H1 (cell line): ENCODE data around the gene DBR1. TPM values are rescaled to one million over a fixed set of nuclear protein-coding genes. Genes with fewer than 3 reads are reported as not detected.

ENCODE experiments used
- CTCF ChIA-PET: fragments of 300-600 bp; sonication (Branson Sonifier 250); formaldehyde crosslinking; loops from one replicate; lab custom pipeline; 2021; ENCODE audit not compliant: partially characterized antibody; lab: Charles Lee
- POLR2A ChIA-PET: fragments of 300-600 bp; sonication (Branson Sonifier 250); formaldehyde crosslinking; loops from one replicate; lab custom pipeline; 2021; ENCODE audit warnings: inconsistent platforms; ENCODE audit not compliant: partially characterized antibody; lab: Charles Lee
- DNase-seq, 2 experiments: peaks; one replicate each; pipeline versions ENCODE4 v3.0.0 to v3.0.0-alpha.2; 2010 to 2022; ENCODE audit warnings: low spot score in 2 of 2, low read depth in 1 of 2, mixed read lengths in 1 of 2
- FAIRE-seq: peaks from 2 replicates; lab custom pipeline; 2011; peaks lifted over from hg19 to GRCh38; lab: Jason Lieb, UNC
- H2AFZ ChIP-seq: 2 replicates; pipeline ENCODE4 v1.8.1; 2012; ENCODE audit warnings: low read length, inconsistent platforms
- H2AK5ac ChIP-seq: 2 replicates; pipeline ENCODE4 v1.6.1; 2013; ENCODE audit warnings: low read depth, low read length
- H2BK120ac ChIP-seq: replicated peaks from 2 replicates; pipeline ENCODE3; 2013; ENCODE audit warnings: low read depth, low read length, inconsistent platforms
- H2BK12ac ChIP-seq: 2 replicates; pipeline ENCODE4 v1.6.1; 2013; ENCODE audit warnings: low read depth, low read length
- H2BK15ac ChIP-seq: 2 replicates; pipeline ENCODE4 v1.6.1; 2013; ENCODE audit warnings: low read length
- H2BK20ac ChIP-seq: 2 replicates; pipeline ENCODE4 v1.6.1; 2013; ENCODE audit warnings: low read length
- H2BK5ac ChIP-seq: 2 replicates; pipeline ENCODE4 v1.6.1; 2013; ENCODE audit warnings: low read depth, low read length
- H3K14ac ChIP-seq: 2 replicates; pipeline ENCODE4 v1.6.1; 2013; ENCODE audit warnings: inconsistent platforms; ENCODE audit not compliant: insufficient read length
- H3K18ac ChIP-seq: 2 replicates; pipeline ENCODE4 v1.6.1; 2013; ENCODE audit warnings: low read length; ENCODE audit errors: extremely low read depth
- H3K23ac ChIP-seq: 2 replicates; pipeline ENCODE4 v1.6.1; 2013; ENCODE audit warnings: inconsistent platforms; ENCODE audit not compliant: insufficient read length
- H3K23me2 ChIP-seq: 2 replicates; pipeline ENCODE4 v1.6.1; 2013; ENCODE audit warnings: low read depth, low read length
- H3K27ac ChIP-seq: 2 replicates; pipeline ENCODE4 v1.6.1; 2011; ENCODE audit warnings: low read depth, low read length, inconsistent platforms
- H3K27me3 ChIP-seq, 4 experiments: replicated peaks in 1 of 4; 1 replicate in 1 of 4; 2 replicates in 3 of 4; pipeline versions ENCODE4 v1.6.1 to v1.8.1; 2011 to 2013; ENCODE audit warnings: low read length in 3 of 4, mild to moderate bottlenecking in 3 of 4, inconsistent platforms in 2 of 4, mixed read lengths in 2 of 4, moderate library complexity in 1 of 4; ENCODE audit not compliant: control insufficient read depth in 3 of 4, insufficient read depth in 3 of 4; ENCODE audit errors: extremely low read depth in 1 of 4
- H3K36me3 ChIP-seq, 4 experiments: 2 replicates each; pipeline versions ENCODE4 v1.6.1 to v1.8.1; 2011 to 2013; ENCODE audit warnings: mild to moderate bottlenecking in 4 of 4, low read length in 3 of 4, moderate library complexity in 2 of 4, control low read depth in 1 of 4, inconsistent platforms in 1 of 4; ENCODE audit not compliant: insufficient read depth in 4 of 4, control insufficient read depth in 2 of 4
- H3K4ac ChIP-seq: replicated peaks from 2 replicates; pipeline ENCODE3; 2013; ENCODE audit warnings: low read length, low read depth, mixed read lengths, inconsistent platforms; ENCODE audit not compliant: insufficient read length
- H3K4me1 ChIP-seq, 4 experiments: replicated peaks in 1 of 4; 1 replicate in 1 of 4; 2 replicates in 3 of 4; pipeline versions ENCODE4 v1.6.1 to v1.8.1; 2011 to 2013; ENCODE audit warnings: low read length in 3 of 4, inconsistent platforms in 2 of 4, mixed read lengths in 1 of 4; ENCODE audit not compliant: insufficient read depth in 4 of 4, control insufficient read depth in 3 of 4
- H3K4me2 ChIP-seq, 2 experiments: 2 replicates each; pipeline versions ENCODE4 v1.6.1 to v1.8.1; 2011 to 2013; ENCODE audit warnings: low read depth in 2 of 2, low read length in 2 of 2, control low read depth in 1 of 2, inconsistent platforms in 1 of 2, mild to moderate bottlenecking in 1 of 2; ENCODE audit not compliant: insufficient read depth in 1 of 2
- H3K4me3 ChIP-seq, 4 experiments: fragments of 200-600, 300-600 bp in 1 of 4; sonication (generic), shearing (Covaris generic), sonication (Bioruptor Twin) in 1 of 4; 2 replicates each; pipeline versions ENCODE4 v1.5.1 to v1.8.1; 2011 to 2016; ENCODE audit warnings: low read length in 4 of 4, low read depth in 3 of 4, control low read depth in 2 of 4, inconsistent platforms in 2 of 4, mild to moderate bottlenecking in 2 of 4, mixed read lengths in 1 of 4, moderate library complexity in 1 of 4; ENCODE audit not compliant: insufficient read depth in 2 of 4; ENCODE audit errors: extremely low read depth in 1 of 4
- H3K56ac ChIP-seq: replicated peaks from 2 replicates; pipeline ENCODE3; 2013; ENCODE audit warnings: low read depth, mild to moderate bottlenecking, mixed read lengths, low read length, inconsistent platforms; ENCODE audit not compliant: insufficient read length
- H3K79me1 ChIP-seq: 2 replicates; pipeline ENCODE4 v1.6.1; 2013; ENCODE audit warnings: low read depth, low read length, control low read depth
- H3K79me2 ChIP-seq, 2 experiments: 2 replicates each; pipeline versions ENCODE4 v1.6.1 to v1.8.1; 2012 to 2013; ENCODE audit warnings: low read length in 2 of 2, mild to moderate bottlenecking in 2 of 2, inconsistent platforms in 1 of 2; ENCODE audit not compliant: insufficient read depth in 2 of 2, control insufficient read depth in 1 of 2
- H3K9ac ChIP-seq, 4 experiments: replicated peaks in 1 of 4; 1 replicate in 1 of 4; 2 replicates in 3 of 4; pipeline versions ENCODE4 v1.6.1 to v1.8.1; 2011 to 2013; ENCODE audit warnings: low read depth in 3 of 4, low read length in 3 of 4, control low read depth in 2 of 4, mild to moderate bottlenecking in 2 of 4, moderate library complexity in 2 of 4, inconsistent platforms in 1 of 4; ENCODE audit errors: extremely low read depth in 1 of 4
- H3K9me3 ChIP-seq, 2 experiments: 2 replicates each; pipeline versions ENCODE4 v1.6.1 to v1.8.1; 2012 to 2013; ENCODE audit warnings: mild to moderate bottlenecking in 2 of 2, moderate library complexity in 2 of 2, control low read depth in 1 of 2, inconsistent platforms in 1 of 2, low read depth in 1 of 2, low read length in 1 of 2, mixed read lengths in 1 of 2; ENCODE audit not compliant: insufficient read depth in 2 of 2
- H4K20me1 ChIP-seq, 2 experiments: replicated peaks in 1 of 2; 2 replicates each; pipeline versions ENCODE3 to v1.8.1; 2011 to 2013; ENCODE audit warnings: inconsistent platforms in 2 of 2, low read length in 2 of 2, mild to moderate bottlenecking in 1 of 2; ENCODE audit not compliant: insufficient read depth in 2 of 2, control insufficient read depth in 1 of 2
- H4K5ac ChIP-seq: 2 replicates; pipeline ENCODE4 v1.6.1; 2013; ENCODE audit warnings: low read length, low read depth, mixed read lengths, inconsistent platforms; ENCODE audit not compliant: insufficient read length
- H4K8ac ChIP-seq: 2 replicates; pipeline ENCODE4 v1.8.0; 2013; ENCODE audit warnings: mild to moderate bottlenecking, moderate library complexity, low read length, inconsistent platforms; ENCODE audit not compliant: insufficient read depth; ENCODE audit errors: extremely low read depth
- H4K91ac ChIP-seq: replicated peaks from 2 replicates; pipeline ENCODE3; 2013; ENCODE audit warnings: low read length, mixed read lengths, inconsistent platforms; ENCODE audit not compliant: insufficient read length
- CTBP2 ChIP-seq: IDR thresholded peaks from 2 replicates; pipeline ENCODE4 v1.7.0; 2011; ENCODE audit warnings: borderline replicate concordance, mild to moderate bottlenecking, moderate library complexity, mixed read lengths, low read length; ENCODE audit not compliant: insufficient read depth, insufficient read length
- EP300 ChIP-seq, 2 experiments: IDR thresholded peaks; 1 replicate in 1 of 2; 2 replicates in 1 of 2; pipeline ENCODE4 v1.6.1; 2011 to 2012; ENCODE audit warnings: low read depth in 2 of 2, low read length in 2 of 2, mild to moderate bottlenecking in 2 of 2, borderline replicate concordance in 1 of 2, inconsistent platforms in 1 of 2, moderate library complexity in 1 of 2
- RXRA ChIP-seq: IDR thresholded peaks from 2 replicates; pipeline ENCODE4 v1.6.1; 2011; ENCODE audit warnings: low read depth, mild to moderate bottlenecking, low read length, moderate library complexity; ENCODE audit not compliant: insufficient read depth
- TAF1 ChIP-seq: IDR thresholded peaks from 2 replicates; pipeline ENCODE4 v1.6.1; 2011; ENCODE audit warnings: mild to moderate bottlenecking, low read depth, low read length
- ZNF274 ChIP-seq: IDR thresholded peaks from 2 replicates; pipeline ENCODE4 v1.7.0; 2012; ENCODE audit warnings: low read length, borderline replicate concordance; ENCODE audit errors: extremely low read depth
- WGBS, 2 experiments: shearing (Covaris generic) in 1 of 2; methylation state at CpG; one replicate each; pipeline versions ENCODE4 v1.1.6 to v1.1.7; 2013 to 2015; ENCODE audit warnings: low lambda C conversion rate in 2 of 2, mixed read lengths in 2 of 2, inconsistent platforms in 1 of 2, low coverage in 1 of 2, missing lambda C conversion rate in 1 of 2; ENCODE audit not compliant: insufficient replicate concordance in 2 of 2, insufficient coverage in 1 of 2, insufficient read length in 1 of 2; ENCODE audit errors: extremely low coverage in 1 of 2, missing lambda C conversion rate in 1 of 2; 5-methylcytosine and 5-hydroxymethylcytosine counted together
- polyA plus RNA-seq, 7 experiments: library from polyadenylated mRNA; depleted of rRNA in 3 of 7; stranded (reverse) in 5 of 7; unstranded in 2 of 7; fragments of >200 nt in 5 of 7; fragments of 200-250 nt in 2 of 7; gene quantifications; 1 replicate in 5 of 7; 2 replicates in 1 of 7; 4 replicates in 1 of 7; pipeline versions ENCODE4 v1.2.1 to v1.2.3, GENCODE V29; 2011 to 2013; ENCODE audit warnings: missing spikeins in 2 of 7, mixed read lengths in 2 of 7
- total RNA-seq: library from RNA; stranded (reverse); fragmentation: NEBNext Ultra II Directional; extraction: Animal tissue kit (Norgen Biotek cat#: 25700); gene quantifications from 2 replicates; pipeline ENCODE4 v1.2.1, GENCODE V29; 2021

The DBR1 gene
- total and polyA plus RNA-seq, 2 of the 8 experiments (the other 6 are each of a cell fraction or from before 2014, with no cell fraction given), result 10.1 to 18.3 TPM

DNA sequence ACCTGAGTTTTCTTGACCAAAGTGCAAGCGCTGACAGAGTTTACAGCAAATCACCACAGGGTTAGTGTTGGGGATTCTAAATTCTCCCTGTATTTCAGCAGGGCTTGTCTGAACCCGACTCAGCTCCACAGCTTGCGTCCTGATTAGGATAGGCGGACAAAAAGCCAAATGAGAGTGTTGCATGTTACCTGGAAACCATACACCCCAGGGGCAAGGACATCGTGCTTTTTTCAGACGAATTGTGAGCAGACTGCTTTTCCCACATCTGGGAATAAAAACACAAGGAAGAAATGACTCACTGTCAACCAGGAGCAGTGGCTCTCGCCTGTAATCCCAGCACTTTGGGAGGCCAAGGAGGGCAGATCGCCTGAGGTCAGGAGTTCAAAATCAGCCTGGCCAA lies 62.4 kb downstream of the DBR1 start:
- Histone ChIP-seq H3K18ac (no peak overlapping the region; the same call in 1 of the 2 replicates), H3K4ac (no peak overlapping the region), H4K91ac (no peak overlapping the region), H2AFZ (no peak overlapping the region), H4K5ac (no peak overlapping the region), H3K4me3 (no peak overlapping the region), H3K14ac (no peak overlapping the region), H3K36me3 (no peaks in the 10 kb centered on the region), H3K9me3 (no peaks in the 10 kb centered on the region), H3K23me2 (peaks cover 10% of the 10 kb centered on the region), H4K20me1 (peaks cover 0 to 4% of the 10 kb centered on the region in 2 experiments), H3K23ac (no peak overlapping the region), H4K8ac (no peak overlapping the region), H3K4me1 (peaks cover 2 to 13% (median 8%) of the 10 kb centered on the region in 4 experiments; a peak in 6 of 7 replicates), H2BK20ac (no peak overlapping the region), H2BK12ac (no peak overlapping the region), H3K79me1 (peaks cover 2% of the 10 kb centered on the region; the same call in 1 of the 2 replicates), H2BK15ac (no peak overlapping the region), H2AK5ac (no peak overlapping the region), H3K27me3 (no peaks in the 10 kb centered on the region), H2BK120ac (no peak overlapping the region), H3K79me2 (peaks cover 0 to 8% of the 10 kb centered on the region in 2 experiments; a peak in 2 of 4 replicates), H3K56ac (no peak overlapping the region), H2BK5ac (no peak overlapping the region), H3K4me2 (no peak overlapping the region), H3K9ac (no peak overlapping the region), H3K27ac (no peak overlapping the region)
- ChIA-PET CTCF (interaction anchor here (0.6 to 3.9 kb wide), 8 partner anchors 10 to 79 kb away, joined by 3 to 27 read pairs (median 4); no protein-coding TSS in a partner anchor), POLR2A (interaction anchor here (1.5 to 2.0 kb wide), 2 partner anchors 10 to 63 kb away, joined by 3 to 5 read pairs; partner anchors contain the start of gene DBR1)
- DNase-seq (no peak), FAIRE-seq (no peak)
- WGBS, 2 experiments, result 95% methylated on average over 8 of the region's 8 CpGs; no CpG with 5 or more reads in 1 of the 2 experiments
- TF ChIP-seq EP300 (IDR thresholded peaks at IDR 0.05; ENCODE audit: borderline replicate concordance in 1 of 2, low read depth in 2 of 2, low read length in 2 of 2), result no peak
- no peak for TF ChIP-seq ZNF274
- TF ChIP-seq CTBP2, result no peak
- TF ChIP-seq TAF1, result no peak
- TF ChIP-seq RXRA, result no peak
